SK-N-SH treated with all-trans-retinoic acid at 6 μM for 48 hours (cell line): ENCODE data around the gene LAMA5.

ENCODE experiments used
- ATAC-seq: fragments of 200-7000 bp; cut with Tn5 transposase; 3 replicates; pipeline ENCODE4 v1.9.1; 2020; ENCODE audit warnings: mild to moderate bottlenecking, moderate library complexity
- CREB5 ChIP-seq: fragments of 250-450 bp; sonication (Bioruptor Pico); IDR thresholded peaks from 2 replicates; pipeline ENCODE4 v1.5.1; 2020; ENCODE audit warnings: low read depth, mild to moderate bottlenecking, moderate library complexity
- CSRNP3 ChIP-seq: fragments of 250-450 bp; sonication (Bioruptor Pico); IDR thresholded peaks from 2 replicates; pipeline ENCODE4 v1.5.1; 2021; ENCODE audit warnings: mild to moderate bottlenecking, moderate library complexity
- ESRRG ChIP-seq: fragments of 250-450 bp; sonication (Bioruptor Pico); IDR thresholded peaks from 2 replicates; pipeline ENCODE4 v1.6.1; 2021; ENCODE audit warnings: mild to moderate bottlenecking
- ISL1 ChIP-seq: fragments of 250-450 bp; sonication (Bioruptor Pico); IDR thresholded peaks from 2 replicates; pipeline ENCODE4 v2.1.2; 2022; ENCODE audit warnings: mild to moderate bottlenecking, moderate library complexity
- PATZ1 ChIP-seq: fragments of 250-450 bp; sonication (Bioruptor Pico); IDR thresholded peaks from 2 replicates; pipeline ENCODE4 v1.8.0; 2020; ENCODE audit warnings: mild to moderate bottlenecking, moderate library complexity, borderline replicate concordance
- PPARA ChIP-seq: fragments of 250-450 bp; sonication (Bioruptor Pico); IDR thresholded peaks from 2 replicates; pipeline ENCODE4 v1.5.0; 2020; ENCODE audit warnings: mild to moderate bottlenecking, borderline replicate concordance
- RARB ChIP-seq: fragments of 250-450 bp; sonication (Bioruptor Pico); IDR thresholded peaks from 2 replicates; pipeline ENCODE4 v1.8.0; 2021; ENCODE audit warnings: mild to moderate bottlenecking, moderate library complexity
- SNAI2 ChIP-seq: fragments of 250-450 bp; sonication (Bioruptor Pico); IDR thresholded peaks from 2 replicates; pipeline ENCODE4 v1.5.0; 2020; ENCODE audit warnings: mild to moderate bottlenecking, moderate library complexity
- TCF4 ChIP-seq: fragments of 250-450 bp; sonication (Bioruptor Pico); IDR thresholded peaks from 2 replicates; pipeline ENCODE4 v1.8.0; 2021; ENCODE audit warnings: mild to moderate bottlenecking, moderate library complexity, borderline replicate concordance
- TOX ChIP-seq: fragments of 250-450 bp; sonication (Bioruptor Pico); IDR thresholded peaks from 2 replicates; pipeline ENCODE4 v1.8.0; 2021; ENCODE audit warnings: mild to moderate bottlenecking, moderate library complexity, borderline replicate concordance
- ZFP3 ChIP-seq: fragments of 250-450 bp; sonication (Bioruptor Pico); IDR thresholded peaks from 2 replicates; pipeline ENCODE4 v1.5.0; 2020; ENCODE audit warnings: mild to moderate bottlenecking, moderate library complexity
- ZFP30 ChIP-seq: fragments of 450-650 bp; formaldehyde crosslinking; IDR thresholded peaks from 2 replicates; pipeline ENCODE4 v1.5.0; 2022; ENCODE audit warnings: mild to moderate bottlenecking, moderate library complexity
- ZNF565 ChIP-seq: fragments of 450-650 bp; formaldehyde crosslinking; conservative IDR thresholded peaks from 2 replicates; pipeline ENCODE4 v1.5.0; 2020; ENCODE audit warnings: low read depth, mild to moderate bottlenecking, moderate library complexity
- ZNF8 ChIP-seq: fragments of 450-650 bp; formaldehyde crosslinking; IDR thresholded peaks from 2 replicates; pipeline ENCODE4 v1.5.0; 2020; ENCODE audit warnings: mild to moderate bottlenecking, moderate library complexity
- TF ChIP-seq, protein P1 (sequence below): fragments of 250-450 bp; sonication (Bioruptor Pico); IDR thresholded peaks from 2 replicates; pipeline ENCODE4 v1.8.0; 2021; ENCODE audit warnings: low read depth, mild to moderate bottlenecking, moderate library complexity, borderline replicate concordance
- TF ChIP-seq, protein P2 (sequence below): fragments of 250-450 bp; sonication (Bioruptor Pico); IDR thresholded peaks from 2 replicates; pipeline ENCODE4 v1.5.0; 2020; ENCODE audit warnings: mild to moderate bottlenecking, moderate library complexity

LAMA5 gene

GRCh38 chr20:62327726-62328495 lies 39.2 kb downstream of the LAMA5 start (continued):
- TF ChIP-seq PATZ1 (CRISPR knock-in tag) (no peak), CREB5 (no peak)
- TF ChIP-seq, protein P1, sequence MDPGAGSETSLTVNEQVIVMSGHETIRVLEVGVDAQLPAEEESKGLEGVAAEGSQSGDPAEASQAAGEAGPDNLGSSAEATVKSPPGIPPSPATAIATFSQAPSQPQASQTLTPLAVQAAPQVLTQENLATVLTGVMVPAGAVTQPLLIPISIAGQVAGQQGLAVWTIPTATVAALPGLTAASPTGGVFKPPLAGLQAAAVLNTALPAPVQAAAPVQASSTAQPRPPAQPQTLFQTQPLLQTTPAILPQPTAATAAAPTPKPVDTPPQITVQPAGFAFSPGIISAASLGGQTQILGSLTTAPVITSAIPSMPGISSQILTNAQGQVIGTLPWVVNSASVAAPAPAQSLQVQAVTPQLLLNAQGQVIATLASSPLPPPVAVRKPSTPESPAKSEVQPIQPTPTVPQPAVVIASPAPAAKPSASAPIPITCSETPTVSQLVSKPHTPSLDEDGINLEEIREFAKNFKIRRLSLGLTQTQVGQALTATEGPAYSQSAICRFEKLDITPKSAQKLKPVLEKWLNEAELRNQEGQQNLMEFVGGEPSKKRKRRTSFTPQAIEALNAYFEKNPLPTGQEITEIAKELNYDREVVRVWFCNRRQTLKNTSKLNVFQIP (CRISPR knock-in tag), result no peak

DNA sequence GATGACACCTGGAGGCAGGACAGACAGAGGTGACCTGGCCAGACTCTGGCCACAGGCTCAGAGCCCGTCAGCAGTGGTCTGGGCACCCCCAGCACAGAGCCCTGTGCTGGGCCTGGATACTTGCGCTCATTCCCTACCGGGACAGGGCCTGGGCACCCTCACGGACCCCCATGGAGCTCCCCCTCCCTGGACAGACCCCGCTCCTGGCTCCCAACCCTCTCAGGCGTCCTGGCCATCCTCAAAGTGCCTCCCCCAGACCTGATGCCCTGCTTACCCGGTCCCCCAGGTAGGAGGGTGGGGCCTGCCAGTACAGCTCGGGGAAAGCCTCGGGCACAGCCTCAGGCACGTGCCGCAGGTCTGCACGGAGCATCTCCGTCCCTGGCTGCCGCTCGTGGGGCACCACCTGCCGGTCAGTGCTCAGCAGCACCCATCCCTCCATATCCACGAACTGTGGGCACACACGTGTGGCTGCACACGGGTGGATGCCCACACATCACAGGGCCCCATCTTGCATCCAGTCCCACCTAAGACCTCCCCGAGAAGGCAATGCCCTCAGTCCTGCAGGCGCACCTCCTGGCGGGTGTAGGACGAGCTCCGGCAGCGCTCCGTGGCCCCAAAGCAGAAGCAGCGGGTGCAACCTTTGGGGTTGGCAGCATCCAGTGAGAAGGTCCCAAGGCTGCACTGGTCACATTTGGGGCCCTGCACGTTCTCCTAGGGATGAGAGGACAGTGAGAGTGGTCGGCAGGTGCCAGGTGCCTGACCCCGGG lies 40.0 kb downstream of the LAMA5 start:
- no peak for TF ChIP-seq ESRRG (CRISPR knock-in tag)
- no peak for TF ChIP-seq ZFP30
- no peak for TF ChIP-seq ZFP3 (CRISPR knock-in tag)
- no peak for ATAC-seq

DNA sequence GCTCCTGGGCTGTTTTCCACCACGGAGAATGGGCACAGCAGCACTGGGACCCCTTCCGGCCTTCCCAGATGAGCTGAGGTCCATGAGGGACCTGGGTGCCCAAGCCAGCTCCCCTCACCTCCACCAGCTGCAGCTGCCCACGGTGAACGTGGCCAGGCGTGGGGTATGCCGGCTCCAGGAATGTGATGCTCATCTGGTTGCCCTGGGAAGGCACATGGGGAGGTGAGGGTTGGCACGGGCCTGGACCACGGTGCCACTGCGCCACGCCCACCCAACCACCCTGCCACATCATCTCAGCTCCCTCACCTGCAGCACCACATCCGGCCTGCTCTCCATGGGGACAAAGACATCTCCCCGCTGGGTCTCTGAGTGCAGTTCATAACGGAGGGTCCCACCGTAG lies 40.6 kb downstream of the LAMA5 start:
- ATAC-seq, result no peak
- TF ChIP-seq ZFP3 (CRISPR knock-in tag) (no peak), TCF4 (CRISPR knock-in tag) (no peak), TOX (CRISPR knock-in tag) (no peak), ISL1 (CRISPR knock-in tag) (no peak), PPARA (no peak)
- TF ChIP-seq, protein P2, sequence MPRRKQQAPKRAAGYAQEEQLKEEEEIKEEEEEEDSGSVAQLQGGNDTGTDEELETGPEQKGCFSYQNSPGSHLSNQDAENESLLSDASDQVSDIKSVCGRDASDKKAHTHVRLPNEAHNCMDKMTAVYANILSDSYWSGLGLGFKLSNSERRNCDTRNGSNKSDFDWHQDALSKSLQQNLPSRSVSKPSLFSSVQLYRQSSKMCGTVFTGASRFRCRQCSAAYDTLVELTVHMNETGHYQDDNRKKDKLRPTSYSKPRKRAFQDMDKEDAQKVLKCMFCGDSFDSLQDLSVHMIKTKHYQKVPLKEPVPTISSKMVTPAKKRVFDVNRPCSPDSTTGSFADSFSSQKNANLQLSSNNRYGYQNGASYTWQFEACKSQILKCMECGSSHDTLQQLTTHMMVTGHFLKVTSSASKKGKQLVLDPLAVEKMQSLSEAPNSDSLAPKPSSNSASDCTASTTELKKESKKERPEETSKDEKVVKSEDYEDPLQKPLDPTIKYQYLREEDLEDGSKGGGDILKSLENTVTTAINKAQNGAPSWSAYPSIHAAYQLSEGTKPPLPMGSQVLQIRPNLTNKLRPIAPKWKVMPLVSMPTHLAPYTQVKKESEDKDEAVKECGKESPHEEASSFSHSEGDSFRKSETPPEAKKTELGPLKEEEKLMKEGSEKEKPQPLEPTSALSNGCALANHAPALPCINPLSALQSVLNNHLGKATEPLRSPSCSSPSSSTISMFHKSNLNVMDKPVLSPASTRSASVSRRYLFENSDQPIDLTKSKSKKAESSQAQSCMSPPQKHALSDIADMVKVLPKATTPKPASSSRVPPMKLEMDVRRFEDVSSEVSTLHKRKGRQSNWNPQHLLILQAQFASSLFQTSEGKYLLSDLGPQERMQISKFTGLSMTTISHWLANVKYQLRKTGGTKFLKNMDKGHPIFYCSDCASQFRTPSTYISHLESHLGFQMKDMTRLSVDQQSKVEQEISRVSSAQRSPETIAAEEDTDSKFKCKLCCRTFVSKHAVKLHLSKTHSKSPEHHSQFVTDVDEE (CRISPR knock-in tag), result no peak
- TF ChIP-seq, protein P1 (CRISPR knock-in tag), result no peak

- no peak for ATAC-seq
- TF ChIP-seq TCF4 (CRISPR knock-in tag) (no peak), ZNF565 (CRISPR knock-in tag) (no peak), PPARA (no peak), ZNF8 (no peak), SNAI2 (CRISPR knock-in tag) (no peak), RARB (CRISPR knock-in tag) (no peak), CSRNP3 (CRISPR knock-in tag) (no peak), ESRRG (CRISPR knock-in tag) (no peak), ZFP30 (no peak)
- TF ChIP-seq, protein P1 (CRISPR knock-in tag), result no peak
- TF ChIP-seq, protein P2 (CRISPR knock-in tag), result no peak
These were observed 41.8 kb downstream of the LAMA5 start for GRCh38 chr20:62325172-62325905.
